C4-2B (cell line): ENCODE data around the gene WDR62.
"Not testable (repeated sequence)": the region's sequence is repeated elsewhere in the genome, so short reads cannot be mapped to it uniquely, and the experiment has no call there.

Experiments
- H3K27ac ChIP-seq: fragments of 450-650 bp; 2 replicates; pipeline ENCODE4 v1.5.1; 2017
- CTCF ChIP-seq: fragments of 450-650 bp; conservative IDR thresholded peaks from 2 replicates; pipeline ENCODE4 v1.5.1; 2017; ENCODE audit warnings: mild to moderate bottlenecking
- ZFX ChIP-seq: fragments of 450-650 bp; IDR thresholded peaks from 2 replicates; pipeline ENCODE4 v1.6.1; 2017

The WDR62 gene

GRCh38 chr19:36027696-36028095, 27.0 kb upstream of the WDR62 start:
- no peak overlapping the region for H3K27ac ChIP-seq
- no peak for TF ChIP-seq ZFX

- TF ChIP-seq CTCF (no peak), ZFX (no peak)
- no peak overlapping the region for H3K27ac ChIP-seq
Observed at GRCh38 chr19:36028313-36029041, 26.2 kb upstream of the WDR62 start.

- no peak overlapping the region for H3K27ac ChIP-seq
- TF ChIP-seq CTCF (no peak), ZFX (no peak)
Observed at GRCh38 chr19:36030264-36031148, 24.2 kb upstream of the WDR62 start.

GRCh38 chr19:36031308-36031707, 23.4 kb upstream of the WDR62 start:
- H3K27ac ChIP-seq = no peak overlapping the region
- TF ChIP-seq CTCF = no peak
- no peak for TF ChIP-seq ZFX

- TF ChIP-seq CTCF = no peak
- TF ChIP-seq ZFX = no peak
- H3K27ac ChIP-seq = no peak within 1 kb of the TSS
Observed at GRCh38 chr19:36032251-36033104, 22.2 kb upstream of the WDR62 start, which contains the start of gene CLIP3. Gene CLIP3 (minus strand): TSS chr19:36032873. CDS start chr19:36032357, 516 bp downstream.

- H3K27ac ChIP-seq = no peak overlapping the region
- TF ChIP-seq CTCF = no peak
- TF ChIP-seq ZFX = no peak
Observed at GRCh38 chr19:36040495-36040894, 14.2 kb upstream of the WDR62 start.

GRCh38 chr19:36041092-36041491, 13.6 kb upstream of the WDR62 start:
- not testable (repeated sequence) for H3K27ac ChIP-seq

- TF ChIP-seq ZFX (no peak), CTCF (no peak)
- H3K27ac ChIP-seq = no peak overlapping the region
Observed at GRCh38 chr19:36041831-36042230, 12.9 kb upstream of the WDR62 start.
